MM.1S (cell line): ENCODE data around the gene FAM229A.

Source experiments
- DNase-seq: peaks from one replicate; pipeline ENCODE4 v3.0.0-alpha.2; 2015
- H2AFZ ChIP-seq: fragments of 300-600 bp; sonication (generic); 2 replicates; pipeline ENCODE4 v1.6.0; 2016; ENCODE audit warnings: antibody characterized with exemption, low read length
- H3F3A ChIP-seq: fragments of 300-600 bp; sonication (generic); 2 replicates; pipeline ENCODE4 v1.6.1; 2016; ENCODE audit warnings: mild to moderate bottlenecking, antibody characterized with exemption, low read length, moderate library complexity, mixed read lengths; ENCODE audit not compliant: insufficient read depth
- H3K27ac ChIP-seq: fragments of 300-600 bp; sonication (generic); 2 replicates; pipeline ENCODE4 v1.5.1; 2016; ENCODE audit warnings: mild to moderate bottlenecking, low read length
- H3K27me3 ChIP-seq: fragments of 300-600 bp; sonication (generic); replicated peaks from 2 replicates; pipeline ENCODE4 v1.6.0; 2016; ENCODE audit warnings: low read length; ENCODE audit not compliant: insufficient read depth
- H3K36me3 ChIP-seq: fragments of 300-600 bp; sonication (generic); replicated peaks from 2 replicates; pipeline ENCODE4 v1.6.1; 2016; ENCODE audit warnings: mild to moderate bottlenecking, low read length, mixed read lengths; ENCODE audit not compliant: insufficient read depth
- H3K4me1 ChIP-seq: fragments of 300-600 bp; sonication (generic); 2 replicates; pipeline ENCODE4 v1.6.1; 2016; ENCODE audit warnings: low read length, mixed read lengths
- H3K4me2 ChIP-seq: fragments of 300-600 bp; sonication (generic); 2 replicates; pipeline ENCODE4 v1.6.0; 2016; ENCODE audit warnings: low read depth, low read length
- H3K4me3 ChIP-seq: fragments of 300-600 bp; sonication (generic); 2 replicates; pipeline ENCODE4 v1.5.1; 2016; ENCODE audit warnings: low read length, mixed read lengths
- H3K79me2 ChIP-seq: fragments of 300-600 bp; sonication (generic); 2 replicates; pipeline ENCODE4 v1.6.1; 2016; ENCODE audit warnings: mixed run types, low read length, mixed read lengths
- H3K9ac ChIP-seq: fragments of 300-600 bp; sonication (generic); 2 replicates; pipeline ENCODE4 v1.6.1; 2016; ENCODE audit warnings: low read length, mixed read lengths
- H3K9me2 ChIP-seq: fragments of 300-600 bp; sonication (generic); replicated peaks from 2 replicates; pipeline ENCODE4 v1.6.1; 2016; ENCODE audit warnings: mild to moderate bottlenecking, low read length, mixed read lengths; ENCODE audit not compliant: insufficient read depth
- H3K9me3 ChIP-seq: fragments of 300-600 bp; sonication (generic); replicated peaks from 2 replicates; pipeline ENCODE4 v1.6.1; 2016; ENCODE audit warnings: mild to moderate bottlenecking, low read length, mixed read lengths; ENCODE audit not compliant: insufficient read depth
- H4K20me1 ChIP-seq: fragments of 300-600 bp; sonication (generic); 2 replicates; pipeline ENCODE4 v1.6.1; 2016; ENCODE audit warnings: mild to moderate bottlenecking, low read length, moderate library complexity, mixed read lengths; ENCODE audit not compliant: insufficient read depth
- CTCF ChIP-seq: fragments of 300-600 bp; sonication (generic); IDR thresholded peaks from 2 replicates; pipeline ENCODE4 v1.5.1; 2016; ENCODE audit warnings: antibody characterized with exemption, low read length, mixed read lengths
- EZH2 ChIP-seq: fragments of 300-600 bp; sonication (generic); optimal IDR thresholded peaks from 2 replicates; pipeline ENCODE3; 2017; ENCODE audit warnings: low read depth, mild to moderate bottlenecking, antibody characterized with exemption, low read length, mixed read lengths
- EZH2phosphoT487 ChIP-seq: fragments of 300-600 bp; sonication (generic); IDR thresholded peaks from 2 replicates; pipeline ENCODE4 v1.6.1; 2018; ENCODE audit warnings: antibody characterized with exemption, low read length

FAM229A gene

GRCh38 chr1:32394141-32394889, 32.0 kb upstream of the FAM229A start, which contains the start of gene BSDC1:
Gene BSDC1, minus strand, starts transcription at chr1:32394441. Its CDS starts 27 bp downstream, at chr1:32394414.
- Histone ChIP-seq H3K9ac (peak within 1 kb of the TSS; percentile 91), H2AFZ (peak within 1 kb of the TSS; percentile 75), H3K27ac (peak within 1 kb of the TSS; percentile 66), H3K4me2 (peak within 1 kb of the TSS; percentile 95), H3F3A (peaks cover 7% of the 10 kb centered on the region; the same call in 1 of the 2 replicates), H3K79me2 (peaks cover 45% of the 10 kb centered on the region), H3K4me1 (peaks cover 10% of the 10 kb centered on the region), H3K9me2 (no peaks in the 10 kb centered on the region), H4K20me1 (no peaks in the 10 kb centered on the region), H3K9me3 (no peaks in the 10 kb centered on the region), H3K27me3 (no peaks in the 10 kb centered on the region), H3K36me3 (peaks cover 7% of the 10 kb centered on the region; the same call in 1 of the 2 replicates), H3K4me3 (peak within 1 kb of the TSS; percentile 96)
- TF ChIP-seq CTCF (no peak), EZH2 (no peak), EZH2phosphoT487 (no peak)
- peak; percentile 98 for DNase-seq

DNA sequence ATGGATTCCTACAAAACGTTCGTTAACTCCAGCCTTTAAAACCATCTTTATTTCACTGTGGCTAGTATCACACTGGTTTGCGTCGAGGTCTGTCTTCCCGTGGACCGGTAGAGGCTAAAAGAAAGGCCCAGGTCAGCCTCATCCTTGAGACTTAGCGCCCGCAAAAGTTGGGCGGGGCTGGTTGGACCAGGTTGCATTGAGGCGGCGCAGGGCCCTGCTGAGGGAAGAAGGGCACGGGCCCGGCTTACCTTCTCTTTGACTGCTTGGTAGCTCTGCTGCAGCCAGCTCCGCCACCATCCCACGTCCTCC, 31.5 kb upstream of the FAM229A start:
- no peak for TF ChIP-seq CTCF
- TF ChIP-seq EZH2phosphoT487, result no peak
- H3K27ac ChIP-seq, result peak overlapping the region; percentile 60; the same call in 1 of the 2 replicates
- H3K36me3 ChIP-seq, result peaks cover 9% of the 10 kb centered on the region; the same call in 1 of the 2 replicates
- H3K9me3 ChIP-seq, result no peaks in the 10 kb centered on the region
- no peaks in the 10 kb centered on the region for H3K27me3 ChIP-seq
- peak; percentile 62 for DNase-seq
- H3K9me2 ChIP-seq, result no peaks in the 10 kb centered on the region
- peak overlapping the region; percentile 75 for H2AFZ ChIP-seq
- peak overlapping the region; percentile 95 for H3K4me2 ChIP-seq
- H3K4me1 ChIP-seq, result peaks cover 10% of the 10 kb centered on the region
- peaks cover 7% of the 10 kb centered on the region; the same call in 1 of the 2 replicates for H3F3A ChIP-seq
- H3K4me3 ChIP-seq, result peak overlapping the region; percentile 96
- H4K20me1 ChIP-seq, result no peaks in the 10 kb centered on the region
- H3K9ac ChIP-seq, result peak overlapping the region; percentile 91
- H3K79me2 ChIP-seq, result peaks cover 45% of the 10 kb centered on the region

GRCh38 chr1:32393136-32393535, 30.9 kb upstream of the FAM229A start:
- Histone ChIP-seq H3K27me3 (no peaks in the 10 kb centered on the region), H3K4me1 (peaks cover 10% of the 10 kb centered on the region), H2AFZ (no peak overlapping the region), H3K4me3 (peak overlapping the region; percentile 96), H3K79me2 (peaks cover 48% of the 10 kb centered on the region), H3K27ac (no peak overlapping the region), H3F3A (peaks cover 7% of the 10 kb centered on the region; the same call in 1 of the 2 replicates), H4K20me1 (no peaks in the 10 kb centered on the region), H3K9me2 (no peaks in the 10 kb centered on the region), H3K9me3 (no peaks in the 10 kb centered on the region), H3K9ac (peak overlapping the region; percentile 91; the same call in 1 of the 2 replicates), H3K36me3 (peaks cover 9% of the 10 kb centered on the region; the same call in 1 of the 2 replicates), H3K4me2 (peak overlapping the region; percentile 95)
- TF ChIP-seq EZH2phosphoT487 (no peak), CTCF (no peak), EZH2 (no peak)
- DNase-seq, result no peak
